Esophagus squamous epithelium (tissue), 5 donors: ENCODE measurements around the gene ZNF77. TPM values are rescaled to one million over a fixed set of nuclear protein-coding genes. Genes with fewer than 3 reads are reported as not detected.
"Not testable (repeated sequence)": the region's sequence is repeated elsewhere in the genome, so short reads cannot be mapped to it uniquely, and the experiment has no call there.

ENCODE experiments used
- DNase-seq: peaks from one replicate; lab custom pipeline; 2025; lab: John Stamatoyannopoulos, UW
- H3K27ac ChIP-seq, 4 donors: fragments of 200-600 bp; sonication (generic); one replicate each; pipeline ENCODE4 v1.5.1; 2016 to 2019; ENCODE audit warnings: mild to moderate bottlenecking in 1 of 4
- H3K27me3 ChIP-seq, 4 donors: fragments of 200-600 bp; sonication (generic); 1 replicate in 3 of 4; 2 replicates in 1 of 4; pipeline versions ENCODE4 v1.5.1 to v1.6.0; 2017 to 2021; ENCODE audit warnings: antibody characterized with exemption in 1 of 4
- H3K36me3 ChIP-seq, 3 donors: fragments of 200-600 bp; sonication (generic); one replicate each; pipeline ENCODE4 v1.5.1; 2016 to 2019
- H3K4me1 ChIP-seq, 3 donors: fragments of 200-600 bp; sonication (generic); one replicate each; pipeline ENCODE4 v1.5.1; 2017 to 2019
- H3K4me3 ChIP-seq, 4 donors: fragments of 200-600 bp; sonication (generic); 1 replicate in 3 of 4; 2 replicates in 1 of 4; pipeline ENCODE4 v1.5.1; 2016 to 2019; ENCODE audit warnings: mild to moderate bottlenecking in 2 of 4, moderate library complexity in 1 of 4
- H3K9me3 ChIP-seq, 3 donors: fragments of 200-600 bp; sonication (generic); one replicate each; pipeline ENCODE4 v1.5.1; 2016 to 2019
- POLR2A ChIP-seq, 4 donors: fragments of 450-650 bp; IDR thresholded peaks; one replicate each; pipeline ENCODE4 v1.6.1; 2017; ENCODE audit warnings: antibody characterized with exemption in 4 of 4, mild to moderate bottlenecking in 4 of 4, moderate library complexity in 3 of 4
- WGBS, 2 donors: methylation state at CpG; one replicate each; pipeline ENCODE4 v1.1.5; 2018; 5-methylcytosine and 5-hydroxymethylcytosine counted together
- intact Hi-C: fragments of 100-400 bp; cut with DNase I; formaldehyde crosslinking; loops from one replicate; pipeline ENCODE4 v1.15.0; 2022
- total RNA-seq, 4 donors: library from RNA; depleted of rRNA; stranded (reverse); fragments of >200 nt; gene quantifications; one replicate each; pipeline ENCODE4 v1.1.0, GENCODE V29; 2016
- TF ChIP-seq, protein P1 (sequence below), 6 experiments: fragments of 450-650 bp in 4 of 6; fragments of 200-600 bp in 2 of 6; sonication (generic) in 2 of 6; IDR thresholded peaks; one replicate each; pipeline ENCODE4 v1.5.1; 2016 to 2019; ENCODE audit warnings: antibody characterized with exemption in 6 of 6, mild to moderate bottlenecking in 4 of 6, moderate library complexity in 4 of 6
- donor health status: DM: yes; HTN: yes; CAD: no.

Gene ZNF77
- total RNA-seq, 4 donors from 2014 or later: 3.1 to 5.9 (median 4.5) TPM

DNA sequence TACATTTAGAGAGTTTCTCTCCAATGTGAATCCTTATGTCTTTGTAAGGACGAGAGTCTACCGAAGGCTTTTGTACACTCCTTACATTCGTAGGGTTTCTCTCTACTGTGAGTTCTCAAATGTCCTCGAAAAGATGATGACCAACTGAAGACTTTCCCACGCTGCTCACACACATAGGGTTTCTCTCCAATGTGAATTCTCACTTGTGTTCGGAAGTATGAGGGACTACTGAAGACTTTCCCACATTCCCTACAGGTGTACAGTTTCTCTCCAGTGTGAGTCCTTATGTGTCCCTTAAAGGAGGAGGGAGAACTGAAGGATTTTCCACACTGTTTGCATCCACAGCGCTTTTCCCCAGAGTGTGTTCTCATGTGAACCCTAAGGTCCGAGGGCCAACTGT is 48.1 kb downstream of the ZNF77 start:
- WGBS, 2 donors: 76 to 77% methylated on average over 8 of the region's 8 CpGs
- Histone ChIP-seq H3K27me3 (no peaks in the 10 kb centered on the region), H3K4me1 (peaks cover 0 to 6% (median 0%) of the 10 kb centered on the region in 3 donors), H3K4me3 (no peak overlapping the region), H3K27ac (no peak overlapping the region), H3K36me3 (no peaks in the 10 kb centered on the region), H3K9me3 (peaks cover 0 to 13% (median 7%) of the 10 kb centered on the region in 3 donors)
- TF ChIP-seq POLR2A (IDR thresholded peaks at IDR 0.05): no peak
- TF ChIP-seq, protein P1, sequence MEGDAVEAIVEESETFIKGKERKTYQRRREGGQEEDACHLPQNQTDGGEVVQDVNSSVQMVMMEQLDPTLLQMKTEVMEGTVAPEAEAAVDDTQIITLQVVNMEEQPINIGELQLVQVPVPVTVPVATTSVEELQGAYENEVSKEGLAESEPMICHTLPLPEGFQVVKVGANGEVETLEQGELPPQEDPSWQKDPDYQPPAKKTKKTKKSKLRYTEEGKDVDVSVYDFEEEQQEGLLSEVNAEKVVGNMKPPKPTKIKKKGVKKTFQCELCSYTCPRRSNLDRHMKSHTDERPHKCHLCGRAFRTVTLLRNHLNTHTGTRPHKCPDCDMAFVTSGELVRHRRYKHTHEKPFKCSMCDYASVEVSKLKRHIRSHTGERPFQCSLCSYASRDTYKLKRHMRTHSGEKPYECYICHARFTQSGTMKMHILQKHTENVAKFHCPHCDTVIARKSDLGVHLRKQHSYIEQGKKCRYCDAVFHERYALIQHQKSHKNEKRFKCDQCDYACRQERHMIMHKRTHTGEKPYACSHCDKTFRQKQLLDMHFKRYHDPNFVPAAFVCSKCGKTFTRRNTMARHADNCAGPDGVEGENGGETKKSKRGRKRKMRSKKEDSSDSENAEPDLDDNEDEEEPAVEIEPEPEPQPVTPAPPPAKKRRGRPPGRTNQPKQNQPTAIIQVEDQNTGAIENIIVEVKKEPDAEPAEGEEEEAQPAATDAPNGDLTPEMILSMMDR (IDR thresholded peaks at IDR 0.05): no peak
- DNase-seq: no peak
- intact Hi-C loops: loop anchor here (10.0 kb wide), 1 partner anchor 48 kb away; the partner anchor contains the start of gene ZNF77

DNA sequence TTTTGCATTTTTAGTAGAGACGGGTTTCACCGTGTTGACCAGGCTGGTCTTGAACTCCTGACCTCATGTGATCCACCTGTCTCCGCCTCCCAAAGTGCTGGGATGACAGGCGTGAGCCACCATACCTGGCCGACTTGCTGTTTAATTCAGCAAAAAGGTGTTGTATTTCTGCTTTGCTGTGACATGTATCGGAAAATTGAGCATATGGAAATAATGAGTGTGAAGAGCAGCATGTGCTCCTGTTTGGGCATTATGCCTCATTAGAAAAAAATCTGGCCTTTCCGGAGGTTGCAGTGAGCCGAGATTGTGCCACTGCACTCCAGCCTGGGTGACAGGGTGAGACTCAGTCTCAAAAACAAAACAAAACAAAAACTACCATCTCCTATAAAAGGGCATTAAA is 54.2 kb downstream of the ZNF77 start:
- intact Hi-C loops: loop anchor here (10.0 kb wide), 1 partner anchor 54 kb away; the partner anchor contains the start of gene ZNF77
- not testable (repeated sequence) for H3K9me3 ChIP-seq, H3K36me3 ChIP-seq, H3K27ac ChIP-seq, H3K4me3 ChIP-seq, DNase-seq, H3K27me3 ChIP-seq
- WGBS, 2 donors: 64 to 75% methylated on average over 8 of the region's 8 CpGs
- peaks cover 0 to 11% (median 0%) of the 10 kb centered on the region in 3 donors for H3K4me1 ChIP-seq

DNA sequence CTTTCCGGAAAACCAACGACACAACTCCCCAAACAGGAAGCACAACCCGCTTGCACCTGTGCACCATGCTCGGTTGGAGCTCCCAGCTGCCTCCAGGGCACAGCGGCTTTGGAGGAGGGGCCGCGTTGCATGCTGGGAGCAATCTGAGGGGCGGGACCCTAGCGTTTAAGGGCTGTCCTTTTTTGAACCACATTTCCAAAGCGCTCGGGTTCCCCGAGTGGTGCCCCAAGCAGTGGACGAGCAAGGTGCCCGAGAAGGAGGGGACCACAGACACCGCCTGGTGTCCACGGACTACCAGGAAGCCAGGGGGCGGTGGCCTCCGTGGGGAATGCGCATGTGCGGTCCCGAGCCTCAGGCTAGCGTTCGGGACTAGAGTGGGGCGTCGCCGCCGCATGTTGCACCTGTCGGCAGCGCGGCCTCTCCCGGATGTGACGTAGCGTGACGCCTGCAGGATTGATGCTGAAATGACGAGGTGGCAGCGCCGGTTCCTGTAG is 56.0 kb downstream of the ZNF77 start:
- intact Hi-C loops: no loop called here
- TF ChIP-seq, protein P1 (IDR thresholded peaks at IDR 0.05): peak in 1 of 6 experiments; percentile 28
- TF ChIP-seq POLR2A (IDR thresholded peaks at IDR 0.05): no peak
- Histone ChIP-seq H3K4me3 (peak overlapping the region in 3 of 4 donors; percentile 27 to 35 (median 31)), H3K27me3 (no peaks in the 10 kb centered on the region), H3K4me1 (peaks cover 0 to 11% (median 0%) of the 10 kb centered on the region in 3 donors), H3K9me3 (no peaks in the 10 kb centered on the region), H3K36me3 (no peaks in the 10 kb centered on the region), H3K27ac (peak overlapping the region in 2 of 4 donors; percentile 62 to 66)
- 80 to 100% methylated on average over 3 to 23 of the region's 37 CpGs for WGBS, 2 donors
- no peak for DNase-seq

DNA sequence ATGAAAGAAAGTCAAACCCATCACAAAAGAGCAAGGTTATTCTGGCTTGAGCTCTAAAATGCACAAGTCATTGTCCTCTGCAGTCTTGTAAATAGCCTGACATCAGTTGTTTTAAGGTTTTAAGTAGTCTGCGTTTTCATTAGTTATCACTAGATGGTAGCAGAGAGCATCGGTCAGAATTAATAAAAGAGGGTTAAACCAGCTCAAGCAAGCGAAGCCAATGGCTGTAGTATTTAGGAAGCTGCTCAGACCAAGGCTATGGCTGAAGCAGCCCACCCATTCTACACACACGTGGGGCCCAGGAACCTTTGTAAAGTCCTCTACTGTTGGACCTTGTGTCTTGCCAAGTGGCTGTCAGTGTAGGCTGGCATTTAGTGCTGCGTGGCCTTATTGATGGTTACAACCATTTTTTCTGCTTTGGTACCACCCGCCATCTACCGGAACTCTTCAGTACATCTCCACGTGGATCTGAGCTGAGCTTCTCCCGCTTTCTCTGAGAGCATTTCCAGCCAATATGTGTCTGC is 57.3 kb downstream of the ZNF77 start:
- no peaks in the 10 kb centered on the region for H3K36me3 ChIP-seq
- TF ChIP-seq, protein P1 (IDR thresholded peaks at IDR 0.05): peak; percentile 53 to 69 (median 58)
- TF ChIP-seq POLR2A (IDR thresholded peaks at IDR 0.05): no peak
- H3K27me3 ChIP-seq: no peaks in the 10 kb centered on the region
- no peak overlapping the region for H3K27ac ChIP-seq
- DNase-seq: no peak
- H3K9me3 ChIP-seq: no peaks in the 10 kb centered on the region
- no peak overlapping the region for H3K4me3 ChIP-seq
- intact Hi-C loops: no loop called here
- H3K4me1 ChIP-seq: peaks cover 0 to 11% (median 0%) of the 10 kb centered on the region in 3 donors
- WGBS, 2 donors: 24 to 26% methylated on average over 8 to 9 of the region's 9 CpGs

DNA sequence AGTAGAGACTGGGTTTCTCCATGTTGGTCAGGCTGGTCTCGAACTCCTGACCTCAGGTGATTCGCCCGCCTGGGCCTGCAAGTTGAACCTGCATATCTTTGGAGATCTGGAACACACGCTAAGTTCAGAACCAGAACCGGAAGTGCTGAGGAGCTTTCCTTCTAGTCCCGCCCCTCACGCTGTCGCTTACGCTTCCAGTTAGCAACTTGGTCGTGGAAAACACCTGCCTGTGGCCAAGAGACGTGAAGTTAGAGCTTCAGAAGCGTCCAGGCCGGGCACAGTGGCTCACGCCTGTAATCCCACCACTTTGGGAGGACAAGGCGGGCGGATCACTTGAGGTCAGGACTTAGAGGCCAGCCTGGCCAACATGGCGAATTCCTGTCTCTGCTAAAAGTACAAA is 59.0 kb downstream of the ZNF77 start:
- DNase-seq: no peak
- intact Hi-C loops: no loop called here
- no peak overlapping the region for H3K27ac ChIP-seq
- 79 to 95% methylated on average over 4 to 8 of the region's 17 CpGs for WGBS, 2 donors
- no peak overlapping the region for H3K4me3 ChIP-seq
- peaks cover 0 to 1% (median 0%) of the 10 kb centered on the region in 3 donors for H3K9me3 ChIP-seq
- no peaks in the 10 kb centered on the region for H3K36me3 ChIP-seq
- H3K27me3 ChIP-seq: no peaks in the 10 kb centered on the region
- no peak for TF ChIP-seq POLR2A (IDR thresholded peaks at IDR 0.05)
- TF ChIP-seq, protein P1 (IDR thresholded peaks at IDR 0.05): no peak
- peaks cover 0 to 11% (median 0%) of the 10 kb centered on the region in 3 donors for H3K4me1 ChIP-seq
